GM12892 (cell line): ENCODE measurements around the gene EPHB2.

ENCODE experiments used
- POLR2A ChIP-seq: IDR thresholded peaks from 2 replicates; pipeline ENCODE4 v1.6.1; 2011; ENCODE audit warnings: low read depth, low read length, control low read depth
- POLR2AphosphoS5 ChIP-seq: IDR thresholded peaks from 2 replicates; pipeline ENCODE4 v1.6.1; 2011; ENCODE audit warnings: low read depth, low read length, control low read depth

GRCh38 chr1:22704440-22705067 lies 6.1 kb upstream of the EPHB2 start:
- TF ChIP-seq POLR2A (no peak), POLR2AphosphoS5 (no peak)
